IMR-90 (cell line): ENCODE data around the gene KCNQ2. TPM values are rescaled to one million over a fixed set of nuclear protein-coding genes. Genes with fewer than 3 reads are reported as not detected.

Source experiments
- ATAC-seq: fragments of 200-7000 bp; cut with Tn5 transposase; 2 replicates; pipeline ENCODE4 v1.9.1; 2020; ENCODE audit warnings: low read depth, mild to moderate bottlenecking, moderate library complexity
- BruUV-seq: library from RNA; stranded (reverse); fragments of 400-500 nt; replicated peaks from 2 replicates; lab custom pipeline; 2021; lab: Mats Ljungman, UMichigan
- CTCF ChIA-PET: fragments of 300-600 bp; formaldehyde crosslinking; extraction: SDS; loops from one replicate; lab custom pipeline; 2021; ENCODE audit warnings: antibody characterized with exemption; lab: Yijun Ruan, JAX
- POLR2A ChIA-PET: fragments of 300-600 bp; sonication (Branson Sonifier 250); formaldehyde crosslinking; loops from one replicate; lab custom pipeline; 2022; ENCODE audit warnings: antibody characterized with exemption; ENCODE audit not compliant: unreplicated experiment; lab: Charles Lee
- DNase-seq: peaks from one replicate; pipeline ENCODE4 v3.0.0; 2013
- H2AFZ ChIP-seq: replicated peaks from 2 replicates; pipeline ENCODE3; 2013; ENCODE audit warnings: low read length, mild to moderate bottlenecking; ENCODE audit not compliant: poor library complexity
- H2AK5ac ChIP-seq: 2 replicates; pipeline ENCODE4 v1.6.1; 2013; ENCODE audit warnings: low read depth, low read length, inconsistent platforms
- H2AK9ac ChIP-seq: replicated peaks from 2 replicates; pipeline ENCODE3; 2013; ENCODE audit warnings: mild to moderate bottlenecking, low read depth, low read length, moderate library complexity; ENCODE audit not compliant: poor library complexity
- H2BK120ac ChIP-seq: 2 replicates; pipeline ENCODE4 v1.6.1; 2013; ENCODE audit warnings: low read depth, low read length, inconsistent platforms
- H2BK15ac ChIP-seq: 3 replicates; pipeline ENCODE4 v1.6.1; 2013; ENCODE audit warnings: low read depth, low read length, inconsistent platforms
- H2BK20ac ChIP-seq: 2 replicates; pipeline ENCODE4 v1.6.1; 2013; ENCODE audit warnings: low read depth, mild to moderate bottlenecking, inconsistent platforms, low read length, moderate library complexity
- H2BK5ac ChIP-seq: 2 replicates; pipeline ENCODE4 v1.6.1; 2013; ENCODE audit warnings: mild to moderate bottlenecking, low read depth, low read length, inconsistent platforms; ENCODE audit not compliant: poor library complexity, severe bottlenecking
- H3K14ac ChIP-seq: replicated peaks from 2 replicates; pipeline ENCODE4 v1.6.1; 2013; ENCODE audit warnings: low read depth, low read length, inconsistent platforms
- H3K18ac ChIP-seq: 2 replicates; pipeline ENCODE4 v1.6.1; 2013; ENCODE audit warnings: low read depth, low read length, control low read depth
- H3K23ac ChIP-seq: 2 replicates; pipeline ENCODE4 v1.6.1; 2013; ENCODE audit warnings: low read depth, low read length, inconsistent platforms
- H3K27ac ChIP-seq: 2 replicates; pipeline ENCODE4 v1.5.1; 2013; ENCODE audit warnings: mild to moderate bottlenecking, control low read depth, low read length; ENCODE audit not compliant: insufficient read depth
- H3K27me3 ChIP-seq: 2 replicates; pipeline ENCODE4 v1.6.1; 2013; ENCODE audit warnings: low read length; ENCODE audit not compliant: control insufficient read depth, insufficient read depth
- H3K36me3 ChIP-seq: 2 replicates; pipeline ENCODE4 v1.6.1; 2013; ENCODE audit warnings: low read length, mixed read lengths; ENCODE audit not compliant: control insufficient read depth, insufficient read depth
- H3K4ac ChIP-seq: 2 replicates; pipeline ENCODE4 v1.6.1; 2013; ENCODE audit warnings: low read depth, low read length, inconsistent platforms
- H3K4me1 ChIP-seq: 2 replicates; pipeline ENCODE4 v1.6.1; 2013; ENCODE audit warnings: low read length, mixed read lengths; ENCODE audit not compliant: control insufficient read depth, insufficient read depth
- H3K4me2 ChIP-seq: 2 replicates; pipeline ENCODE4 v1.6.1; 2013; ENCODE audit warnings: low read depth, mild to moderate bottlenecking, control low read depth, low read length, moderate library complexity
- H3K4me3 ChIP-seq: 2 replicates; pipeline ENCODE4 v1.5.1; 2013; ENCODE audit warnings: low read depth, mild to moderate bottlenecking, control low read depth, low read length, moderate library complexity; ENCODE audit not compliant: insufficient read depth
- H3K56ac ChIP-seq: 2 replicates; pipeline ENCODE4 v1.6.1; 2013; ENCODE audit warnings: low read length, inconsistent platforms; ENCODE audit not compliant: insufficient read depth; ENCODE audit errors: extremely low read depth
- H3K79me1 ChIP-seq, 2 experiments: 2 replicates each; pipeline ENCODE4 v1.6.1; 2013; ENCODE audit warnings: low read length in 2 of 2, inconsistent platforms in 1 of 2, low read depth in 1 of 2
- H3K9ac ChIP-seq: 2 replicates; pipeline ENCODE4 v1.6.1; 2013; ENCODE audit warnings: low read depth, low read length, control low read depth
- H3K9me1 ChIP-seq: 2 replicates; pipeline ENCODE4 v1.6.1; 2013; ENCODE audit warnings: low read length, inconsistent platforms; ENCODE audit not compliant: insufficient read depth
- H3K9me3 ChIP-seq: 2 replicates; pipeline ENCODE4 v1.6.1; 2013; ENCODE audit warnings: low read length; ENCODE audit not compliant: control insufficient read depth, insufficient read depth
- H4K20me1 ChIP-seq: 2 replicates; pipeline ENCODE4 v1.6.1; 2013; ENCODE audit warnings: low read length, inconsistent platforms; ENCODE audit not compliant: insufficient read depth
- H4K5ac ChIP-seq: 2 replicates; pipeline ENCODE4 v1.6.1; 2013; ENCODE audit warnings: mild to moderate bottlenecking, low read depth, low read length, control low read depth
- H4K8ac ChIP-seq, 2 experiments: 2 replicates each; pipeline ENCODE4 v1.6.1; 2013; ENCODE audit warnings: low read depth in 2 of 2, low read length in 2 of 2, control low read depth in 1 of 2, inconsistent platforms in 1 of 2
- H4K91ac ChIP-seq: 2 replicates; pipeline ENCODE4 v1.6.1; 2013; ENCODE audit warnings: low read depth, low read length, inconsistent platforms; ENCODE audit not compliant: insufficient read depth
- BHLHE40 ChIP-seq: fragments of 150-350 bp; IDR thresholded peaks from 2 replicates; pipeline ENCODE4 v1.6.1; 2016; ENCODE audit warnings: mild to moderate bottlenecking, low read depth, low read length
- CHD1 ChIP-seq: IDR thresholded peaks from 2 replicates; pipeline ENCODE4 v1.6.1; 2012; ENCODE audit warnings: low read depth, low read length, improper control_type of control experiment
- MAFK ChIP-seq: IDR thresholded peaks from 2 replicates; pipeline ENCODE4 v1.6.1; 2012; ENCODE audit warnings: low read depth, low read length, improper control_type of control experiment
- MXI1 ChIP-seq: IDR thresholded peaks from 2 replicates; pipeline ENCODE4 v1.6.1; 2012; ENCODE audit warnings: low read depth, mild to moderate bottlenecking, low read length, moderate library complexity, borderline replicate concordance
- NFE2L2 ChIP-seq: fragments of 150-350 bp; IDR thresholded peaks from 2 replicates; pipeline ENCODE4 v1.6.1; 2016; ENCODE audit warnings: low read depth, mild to moderate bottlenecking, low read length
- POLR2A ChIP-seq: IDR thresholded peaks from 2 replicates; pipeline ENCODE4 v1.6.1; 2012; ENCODE audit warnings: mild to moderate bottlenecking, low read depth, low read length
- RAD21 ChIP-seq: IDR thresholded peaks from 2 replicates; pipeline ENCODE4 v1.6.1; 2012; ENCODE audit warnings: low read length, improper control_type of control experiment
- RFX5 ChIP-seq: IDR thresholded peaks from 2 replicates; pipeline ENCODE4 v1.8.0; 2012; ENCODE audit warnings: low read depth, mild to moderate bottlenecking, low read length, moderate library complexity
- SMC3 ChIP-seq: fragments of 150-350 bp; IDR thresholded peaks from 2 replicates; pipeline ENCODE4 v1.6.1; 2016; ENCODE audit warnings: low read depth, mild to moderate bottlenecking, antibody characterized with exemption, low read length, moderate library complexity
- WGBS, 2 experiments: methylation state at CpG; one replicate each; pipeline versions ENCODE4 v1.1.5 to v1.1.7; 2013; ENCODE audit warnings: missing lambda C conversion rate in 2 of 2; ENCODE audit not compliant: insufficient read length in 1 of 2; ENCODE audit errors: extremely low coverage in 2 of 2; 5-methylcytosine and 5-hydroxymethylcytosine counted together
- dilution Hi-C: fragments of 300-500 bp; cut with HindIII; formaldehyde crosslinking; loops from one replicate; pipeline ENCODE4 v1.14.3; 2018; ENCODE audit warnings: low sequenced_read_pairs; ENCODE audit not compliant: unreplicated experiment
- in situ Hi-C: fragments of 300-500 bp; cut with MboI; formaldehyde crosslinking; loops from 3 replicates; pipeline ENCODE4 v1.14.3; 2019; ENCODE audit warnings: low sequenced_read_pairs, inconsistent platforms, mixed read lengths
- intact Hi-C: fragments of 100-400 bp; cut with micrococcal nuclease; formaldehyde crosslinking; loops from 2 replicates; pipeline ENCODE4 v1.10.0; 2022
- polyA plus RNA-seq, 3 experiments: library from polyadenylated mRNA; depleted of rRNA; stranded (reverse); fragments of >200 nt; gene quantifications; 2 replicates each; pipeline ENCODE4 v1.2.3, GENCODE V29; 2012; ENCODE audit warnings: low replicate concordance in 1 of 3
- total RNA-seq: library from RNA; depleted of rRNA; stranded (reverse); fragments of >200 nt; gene quantifications from 2 replicates; pipeline ENCODE4 v1.2.3, GENCODE V29; 2012
- TF ChIP-seq, protein P1 (sequence below): fragments of 150-350 bp; IDR thresholded peaks from 2 replicates; pipeline ENCODE4 v1.6.1; 2016; ENCODE audit warnings: low read depth, mild to moderate bottlenecking, low read length, moderate library complexity, borderline replicate concordance
- TF ChIP-seq, protein P2 (sequence below): conservative IDR thresholded peaks from 2 replicates; pipeline ENCODE4 v1.5.1; 2012; ENCODE audit warnings: mild to moderate bottlenecking, low read depth, low read length, improper control_type of control experiment
- TF ChIP-seq, protein P3 (sequence below): fragments of 150-350 bp; IDR thresholded peaks from 2 replicates; pipeline ENCODE4 v1.6.1; 2017; ENCODE audit warnings: mild to moderate bottlenecking, antibody characterized with exemption, low read length, low read depth

The KCNQ2 gene
- total and polyA plus RNA-seq, 2 of the 4 experiments (the other 2 are of a cell fraction), result 0.02 TPM; not detected in 1

DNA sequence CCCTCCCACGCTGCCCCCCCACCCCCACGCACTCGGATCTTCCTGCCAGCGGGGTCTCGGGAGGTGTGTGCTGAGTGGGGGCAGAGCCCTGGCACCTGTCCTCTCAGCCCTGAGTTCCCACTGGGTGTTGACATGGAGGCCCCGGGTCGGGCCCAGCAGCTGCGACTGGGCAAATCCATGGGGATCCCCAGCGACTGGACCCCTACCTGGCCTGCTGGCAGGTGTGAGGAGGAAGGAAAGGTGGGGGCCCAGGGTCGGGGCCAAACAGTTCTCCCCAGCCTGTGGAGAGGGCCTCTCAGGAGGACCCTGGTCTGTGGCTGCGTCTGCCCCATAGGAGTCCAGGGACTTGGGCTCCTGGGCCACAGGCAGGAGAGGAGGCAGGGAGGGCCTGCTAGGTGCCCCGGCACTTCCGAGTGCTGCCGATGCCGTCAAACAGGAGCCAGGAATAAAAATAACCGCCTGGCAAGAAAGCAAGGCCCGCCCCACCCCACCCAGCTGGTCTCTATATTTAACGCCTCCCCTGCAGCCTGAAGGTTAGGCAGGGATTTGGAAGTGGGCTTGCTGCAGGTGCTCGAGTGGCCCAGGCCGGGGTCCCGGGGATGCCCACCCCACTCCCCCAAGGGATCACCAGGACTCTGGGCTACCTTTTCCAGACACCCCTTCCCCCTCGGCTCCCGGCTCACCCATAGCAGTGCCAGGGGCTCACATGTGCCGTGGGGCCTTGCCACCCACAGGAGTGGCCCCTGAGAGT lies 27.9 kb upstream of the KCNQ2 start:
- H3K36me3 ChIP-seq, result no peaks in the 10 kb centered on the region
- ChIA-PET CTCF (no interaction called here), POLR2A (interaction anchor here (0.6 kb wide), 1 partner anchor 28 kb away, joined by 5 read pairs; no protein-coding TSS in a partner anchor)
- no peak overlapping the region for H3K4me3 ChIP-seq
- H3K27ac ChIP-seq, result no peak overlapping the region
- no peak overlapping the region for H2BK120ac ChIP-seq
- ATAC-seq (no peak), DNase-seq (no peak)
- no peak overlapping the region for H4K91ac ChIP-seq
- H3K9ac ChIP-seq, result no peak overlapping the region
- TF ChIP-seq BHLHE40 (no peak), RAD21 (no peak), NFE2L2 (no peak), MAFK (no peak), MXI1 (no peak), POLR2A (no peak), CHD1 (no peak), RFX5 (no peak), SMC3 (no peak)
- TF ChIP-seq, protein P1, sequence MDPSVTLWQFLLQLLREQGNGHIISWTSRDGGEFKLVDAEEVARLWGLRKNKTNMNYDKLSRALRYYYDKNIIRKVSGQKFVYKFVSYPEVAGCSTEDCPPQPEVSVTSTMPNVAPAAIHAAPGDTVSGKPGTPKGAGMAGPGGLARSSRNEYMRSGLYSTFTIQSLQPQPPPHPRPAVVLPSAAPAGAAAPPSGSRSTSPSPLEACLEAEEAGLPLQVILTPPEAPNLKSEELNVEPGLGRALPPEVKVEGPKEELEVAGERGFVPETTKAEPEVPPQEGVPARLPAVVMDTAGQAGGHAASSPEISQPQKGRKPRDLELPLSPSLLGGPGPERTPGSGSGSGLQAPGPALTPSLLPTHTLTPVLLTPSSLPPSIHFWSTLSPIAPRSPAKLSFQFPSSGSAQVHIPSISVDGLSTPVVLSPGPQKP, result no peak
- TF ChIP-seq, protein P2, sequence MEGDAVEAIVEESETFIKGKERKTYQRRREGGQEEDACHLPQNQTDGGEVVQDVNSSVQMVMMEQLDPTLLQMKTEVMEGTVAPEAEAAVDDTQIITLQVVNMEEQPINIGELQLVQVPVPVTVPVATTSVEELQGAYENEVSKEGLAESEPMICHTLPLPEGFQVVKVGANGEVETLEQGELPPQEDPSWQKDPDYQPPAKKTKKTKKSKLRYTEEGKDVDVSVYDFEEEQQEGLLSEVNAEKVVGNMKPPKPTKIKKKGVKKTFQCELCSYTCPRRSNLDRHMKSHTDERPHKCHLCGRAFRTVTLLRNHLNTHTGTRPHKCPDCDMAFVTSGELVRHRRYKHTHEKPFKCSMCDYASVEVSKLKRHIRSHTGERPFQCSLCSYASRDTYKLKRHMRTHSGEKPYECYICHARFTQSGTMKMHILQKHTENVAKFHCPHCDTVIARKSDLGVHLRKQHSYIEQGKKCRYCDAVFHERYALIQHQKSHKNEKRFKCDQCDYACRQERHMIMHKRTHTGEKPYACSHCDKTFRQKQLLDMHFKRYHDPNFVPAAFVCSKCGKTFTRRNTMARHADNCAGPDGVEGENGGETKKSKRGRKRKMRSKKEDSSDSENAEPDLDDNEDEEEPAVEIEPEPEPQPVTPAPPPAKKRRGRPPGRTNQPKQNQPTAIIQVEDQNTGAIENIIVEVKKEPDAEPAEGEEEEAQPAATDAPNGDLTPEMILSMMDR, result no peak
- TF ChIP-seq, protein P3, sequence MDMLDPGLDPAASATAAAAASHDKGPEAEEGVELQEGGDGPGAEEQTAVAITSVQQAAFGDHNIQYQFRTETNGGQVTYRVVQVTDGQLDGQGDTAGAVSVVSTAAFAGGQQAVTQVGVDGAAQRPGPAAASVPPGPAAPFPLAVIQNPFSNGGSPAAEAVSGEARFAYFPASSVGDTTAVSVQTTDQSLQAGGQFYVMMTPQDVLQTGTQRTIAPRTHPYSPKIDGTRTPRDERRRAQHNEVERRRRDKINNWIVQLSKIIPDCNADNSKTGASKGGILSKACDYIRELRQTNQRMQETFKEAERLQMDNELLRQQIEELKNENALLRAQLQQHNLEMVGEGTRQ, result no peak
- H3K56ac ChIP-seq, result no peak overlapping the region
- no peaks in the 10 kb centered on the region for H3K9me1 ChIP-seq
- H3K4ac ChIP-seq, result no peak overlapping the region
- H4K5ac ChIP-seq, result no peak overlapping the region
- H4K20me1 ChIP-seq, result peaks cover 4% of the 10 kb centered on the region
- dilution Hi-C loops (no loop called here), intact Hi-C loops (no loop called here), in situ Hi-C loops (no loop called here)
- H3K18ac ChIP-seq, result no peak overlapping the region
- no peak overlapping the region for H2BK20ac ChIP-seq
- no peaks in the 10 kb centered on the region for H3K79me1 ChIP-seq
- H3K27me3 ChIP-seq, result peaks cover 43% of the 10 kb centered on the region
- H3K9me3 ChIP-seq, result peaks cover 15% of the 10 kb centered on the region
- no peak overlapping the region for H2AK9ac ChIP-seq
- no TSS peak for BruUV-seq
- no peak overlapping the region for H2BK15ac ChIP-seq
- no peak overlapping the region for H2AFZ ChIP-seq
- WGBS, 2 experiments, result 80% methylated on average over 1 of the region's 24 CpGs; no CpG with 5 or more reads in 1 of the 2 experiments
- no peak overlapping the region for H3K4me2 ChIP-seq
- H3K14ac ChIP-seq, result no peak overlapping the region
- 0 out of 2 replicates have a peak, but pooled peaks cover 3% of the 10 kb centered on the region for H3K4me1 ChIP-seq
- H2AK5ac ChIP-seq, result no peak overlapping the region
- H2BK5ac ChIP-seq, result no peak overlapping the region
- H4K8ac ChIP-seq, result no peak overlapping the region
- H3K23ac ChIP-seq, result no peak overlapping the region
